T-helper 1 cell treated with Interleukin-12 subunit alpha and Interleukin-12 subunit beta and Interleukin-4 antibody, amounts not matched to agents 30 ng/mL and 1 ng/mL, for 36 hours (primary cell): ENCODE data around the gene EIF4E1B. TPM values are rescaled to one million over a fixed set of nuclear protein-coding genes. Genes with fewer than 3 reads are reported as not detected.

Experiments used
- intact Hi-C: fragments of 100-400 bp; cut with micrococcal nuclease; formaldehyde crosslinking; loops from one replicate; pipeline ENCODE4 v1.15.1; 2024
- total RNA-seq: library from RNA; stranded (reverse); gene quantifications from 2 replicates; pipeline ENCODE4 v1.2.3, GENCODE V29; 2022

The EIF4E1B gene
- total RNA-seq, 1 donor from 2014 or later: not detected

DNA sequence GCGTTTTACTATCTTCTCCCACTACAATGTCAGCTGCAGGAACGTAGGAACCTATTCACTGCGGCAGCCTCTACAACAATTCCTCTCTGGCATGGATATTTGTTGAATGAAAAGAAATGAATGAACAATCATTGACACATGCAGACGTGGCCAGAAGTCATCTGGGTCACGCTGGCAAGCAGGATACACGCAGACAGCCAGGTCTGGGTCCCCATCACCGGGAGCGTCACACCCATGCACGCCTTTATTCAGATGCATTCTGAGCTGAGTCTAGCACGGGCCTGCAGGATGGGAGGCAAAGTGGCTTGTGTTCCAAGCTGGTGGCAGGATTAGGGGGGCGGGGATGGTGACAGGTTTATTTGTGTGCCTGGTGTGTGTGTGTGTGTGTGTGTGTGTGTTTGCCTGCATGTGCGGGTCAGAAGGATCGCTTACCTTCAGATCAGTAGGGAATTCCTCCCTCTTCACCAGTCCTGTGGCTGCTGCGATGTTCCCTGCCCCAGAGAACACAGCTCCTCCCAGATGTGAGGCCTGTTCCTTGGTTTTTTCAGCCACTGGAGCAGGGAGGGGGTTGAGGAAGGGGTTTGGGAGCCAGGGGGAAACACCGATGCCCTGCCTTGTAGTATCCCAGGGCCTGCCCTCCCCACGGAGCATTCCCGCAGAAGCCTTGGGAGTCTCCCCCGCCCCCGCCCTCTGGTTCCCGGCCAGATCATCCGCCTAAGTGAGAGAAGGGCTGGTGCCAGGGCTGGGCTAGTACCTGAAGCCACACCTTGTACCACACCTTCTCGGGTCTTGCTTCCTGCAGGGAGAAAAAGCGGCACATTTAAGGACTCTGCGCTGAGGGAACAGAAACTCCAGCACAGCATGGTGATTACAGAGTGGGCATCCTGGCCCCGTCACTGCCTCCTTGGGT lies 4.3 kb upstream of the EIF4E1B start:
- intact Hi-C loops: no loop called here

- intact Hi-C loops: no loop called here
These were observed 3.6 kb upstream of the EIF4E1B start for GRCh38 chr5:176626876-176627236.

GRCh38 chr5:176627582-176627981 lies 2.9 kb upstream of the EIF4E1B start:
- intact Hi-C loops: no loop called here

DNA sequence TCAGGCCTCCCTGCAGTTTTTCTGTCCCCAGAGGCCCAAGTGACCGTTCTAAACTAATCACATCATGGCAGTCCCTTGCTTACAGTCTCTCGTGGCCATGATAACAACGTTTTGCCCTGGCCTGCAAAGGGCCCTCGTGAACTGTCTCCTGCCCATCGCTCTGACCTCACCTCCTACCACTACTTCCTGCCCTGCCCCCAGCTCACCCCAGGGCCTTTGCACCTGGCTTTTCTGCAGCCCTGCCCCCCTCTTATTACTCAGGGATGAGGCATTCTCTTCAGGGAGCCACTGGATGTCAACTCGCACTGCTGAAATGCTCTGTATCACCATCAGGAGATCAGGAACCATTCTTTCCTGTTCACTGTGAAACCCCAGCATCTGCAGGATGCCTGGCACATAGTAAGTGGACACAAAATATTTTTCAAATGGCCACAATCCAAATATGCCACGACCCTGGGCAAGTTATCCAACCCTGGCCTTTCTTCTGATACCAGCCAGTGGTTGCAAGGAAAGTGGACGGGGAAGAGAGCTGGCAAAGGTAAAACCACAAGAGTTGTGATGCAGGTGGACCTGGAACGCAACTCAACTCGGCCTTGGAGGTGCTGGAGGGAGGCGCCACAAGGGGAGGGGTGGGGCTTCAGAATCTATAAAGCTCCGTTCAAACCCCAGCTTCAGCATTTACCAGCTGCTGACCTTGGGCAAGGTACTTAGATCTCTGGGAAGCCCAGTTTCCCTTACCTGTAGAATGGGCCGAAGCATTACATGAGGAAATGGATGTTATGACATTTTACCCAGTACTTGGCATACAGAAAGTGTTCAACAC lies 1.9 kb upstream of the EIF4E1B start:
- intact Hi-C loops: no loop called here

- intact Hi-C loops: no loop called here
These were observed 1.1 kb upstream of the EIF4E1B start for GRCh38 chr5:176629317-176629852.

DNA sequence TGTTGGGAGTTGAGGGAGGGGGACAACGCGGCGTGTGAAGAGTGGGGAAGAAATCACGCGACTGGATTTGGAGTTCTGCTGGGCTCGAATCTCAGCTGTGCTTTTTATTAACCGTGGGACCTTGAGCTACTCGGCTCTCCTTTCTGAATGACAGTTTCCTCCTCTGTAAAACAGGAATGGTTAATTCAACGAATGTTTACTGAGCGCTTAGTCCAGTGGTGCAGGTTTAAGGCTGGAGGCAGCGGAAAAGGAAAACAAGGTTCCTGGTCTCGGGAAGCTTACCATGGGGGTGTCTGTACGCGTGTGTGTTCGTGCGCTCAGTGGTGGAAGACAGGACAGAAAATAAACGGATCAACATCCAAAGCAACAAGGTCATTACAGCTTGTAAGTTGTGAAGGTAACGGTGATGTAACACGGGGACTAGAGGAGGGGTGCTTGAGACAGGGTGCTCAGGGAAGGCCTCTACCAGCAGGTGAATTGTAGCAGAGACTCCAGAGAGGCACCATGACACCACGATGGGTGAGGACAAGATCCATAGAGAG lies 277 bp downstream of the EIF4E1B start:
- intact Hi-C loops: loop anchor here (1.0 to 2.0 kb wide), 2 partner anchors 11 to 16 kb away; partner anchors contain the start of gene TSPAN17

GRCh38 chr5:176631383-176632200 lies 1.1 kb downstream of the EIF4E1B start:
- intact Hi-C loops: loop anchor here (2.0 kb wide), 1 partner anchor 15 kb away; the partner anchor contains the start of gene TSPAN17

- intact Hi-C loops: no loop called here
These were observed 2.3 kb downstream of the EIF4E1B start for GRCh38 chr5:176632745-176633144.

GRCh38 chr5:176633598-176633997 lies 3.1 kb downstream of the EIF4E1B start:
- intact Hi-C loops: no loop called here

- intact Hi-C loops: no loop called here
These were observed 6.0 kb downstream of the EIF4E1B start for GRCh38 chr5:176636426-176636825.

DNA sequence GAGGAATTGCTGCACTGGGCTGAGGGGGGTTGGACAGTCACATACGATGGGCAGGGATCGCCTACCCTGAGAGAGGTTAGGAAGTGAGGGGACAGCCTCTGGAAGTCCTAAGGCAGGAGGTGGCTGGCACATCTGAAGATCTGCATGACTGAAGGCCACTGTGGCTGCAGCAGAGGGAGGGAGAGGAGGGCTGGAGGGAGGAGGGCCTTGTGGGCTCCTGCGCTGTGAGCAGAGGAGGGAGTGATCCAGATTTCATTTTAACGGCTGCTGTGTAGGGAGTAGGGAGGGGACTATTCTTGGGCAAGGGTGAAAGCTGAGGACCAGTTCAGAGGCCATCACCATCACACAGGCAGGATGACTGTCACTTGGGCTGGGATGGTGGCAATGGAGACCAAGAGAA lies 7.1 kb downstream of the EIF4E1B start:
- intact Hi-C loops: no loop called here

DNA sequence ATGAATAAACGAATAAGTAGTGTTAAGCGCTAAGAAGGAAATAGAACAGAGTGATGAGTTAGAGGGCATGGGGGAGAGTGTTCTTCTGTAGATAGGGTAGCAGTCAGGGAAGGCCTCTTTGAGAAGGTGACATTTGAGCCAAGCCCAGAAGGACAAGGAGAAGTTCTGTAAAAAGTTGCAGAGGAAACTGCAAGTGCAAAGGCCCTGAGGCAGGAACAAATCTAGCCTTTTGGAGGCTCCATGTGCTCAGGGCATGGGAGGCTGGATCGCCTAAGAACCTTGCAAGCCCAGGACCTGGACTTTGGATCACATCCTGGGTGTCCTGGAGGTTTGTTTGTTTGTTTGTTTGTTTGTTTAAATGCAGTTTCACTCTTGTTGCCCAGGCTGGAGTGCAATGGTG lies 8.0 kb downstream of the EIF4E1B start:
- intact Hi-C loops: no loop called here

DNA sequence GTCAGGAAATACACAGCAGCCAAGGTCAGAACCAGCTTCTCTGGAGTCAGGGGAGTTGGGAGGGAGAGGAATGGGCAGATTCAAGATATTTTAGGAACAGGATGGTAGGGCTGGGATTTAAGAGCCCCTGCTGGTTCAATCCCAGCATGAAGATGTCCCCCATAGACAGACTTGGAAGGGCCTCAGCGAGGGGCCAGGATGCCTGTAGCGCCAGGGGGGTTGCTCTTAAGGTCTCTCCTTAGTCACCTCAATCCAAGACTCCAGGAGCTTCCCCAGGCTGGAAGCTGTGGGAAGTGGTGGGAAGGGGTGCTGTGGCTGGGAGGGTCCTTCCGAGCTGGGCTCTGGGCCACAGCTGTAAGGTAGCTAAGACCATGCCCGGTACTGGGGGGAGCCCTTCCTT lies 8.7 kb downstream of the EIF4E1B start:
- intact Hi-C loops: no loop called here

GRCh38 chr5:176639981-176640380 lies 9.5 kb downstream of the EIF4E1B start:
- intact Hi-C loops: loop anchor here (10.0 kb wide), 2 partner anchors 855 to 955 kb away; partner anchors contain the start of genes PDLIM7 and TMED9

DNA sequence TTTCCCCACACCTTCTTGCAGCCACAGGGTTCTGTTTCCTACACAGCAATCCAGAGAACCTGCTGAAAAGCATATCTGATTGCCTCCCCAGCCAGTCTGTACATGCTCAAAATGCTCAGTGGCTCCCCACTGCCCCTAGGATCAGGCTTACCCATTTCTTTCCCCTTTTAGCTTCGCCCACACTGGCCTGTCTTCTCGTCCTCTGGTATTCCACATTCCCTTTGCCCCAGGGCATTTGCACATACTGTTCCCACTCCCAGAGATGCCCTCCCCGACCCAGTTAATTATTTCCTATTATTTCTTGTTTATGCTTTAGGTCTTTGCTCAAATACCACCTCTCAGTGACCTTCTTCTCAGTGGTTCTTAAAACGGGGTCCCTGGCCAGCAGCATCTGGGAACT lies 10.1 kb downstream of the EIF4E1B start:
- intact Hi-C loops: loop anchor here (10.0 kb wide), 2 partner anchors 854 to 954 kb away; partner anchors contain the start of genes PDLIM7 and TMED9

DNA sequence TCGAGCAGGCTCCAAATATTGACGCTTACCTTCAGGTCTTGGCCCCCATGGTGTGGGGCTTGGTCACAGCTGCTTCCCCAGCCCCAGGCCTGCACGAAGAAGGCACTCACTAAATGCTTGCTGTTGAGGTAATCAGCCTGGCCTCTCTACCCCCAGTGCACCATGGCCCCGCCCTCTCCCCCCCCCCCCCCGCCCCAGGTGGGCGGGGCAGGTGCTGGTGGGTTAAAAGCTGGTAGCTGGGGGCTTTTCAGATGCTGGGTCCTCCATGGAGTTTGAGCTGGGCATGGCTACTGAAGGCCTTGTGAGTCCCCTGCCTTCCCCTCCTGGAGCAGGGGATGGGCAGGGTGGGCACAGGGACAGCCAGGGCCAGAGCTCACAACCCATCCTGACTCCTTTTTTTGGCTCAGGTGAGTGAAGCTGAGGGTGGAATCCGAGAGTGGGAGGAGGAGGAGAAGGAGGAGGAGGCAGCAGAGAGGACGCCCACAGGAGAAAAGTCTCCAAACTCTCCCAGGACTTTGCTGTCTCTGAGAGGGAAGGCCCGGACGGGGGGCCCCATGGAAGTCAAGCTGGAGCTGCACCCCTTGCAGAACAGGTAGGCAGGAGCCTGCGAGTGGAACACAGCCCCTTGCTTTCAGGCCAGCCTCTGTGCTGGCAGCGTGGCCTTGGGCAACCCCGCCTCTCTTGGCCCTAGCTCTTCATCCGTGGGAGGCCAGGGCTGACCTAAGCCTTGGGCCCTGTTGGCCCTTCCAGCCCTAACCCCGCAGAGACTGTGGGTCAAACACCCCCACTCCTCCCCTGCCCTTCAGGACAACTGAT lies 12.4 kb downstream of the EIF4E1B start:
- intact Hi-C loops: loop anchor here (10.0 kb wide), 2 partner anchors 852 to 952 kb away; partner anchors contain the start of genes PDLIM7 and TMED9

DNA sequence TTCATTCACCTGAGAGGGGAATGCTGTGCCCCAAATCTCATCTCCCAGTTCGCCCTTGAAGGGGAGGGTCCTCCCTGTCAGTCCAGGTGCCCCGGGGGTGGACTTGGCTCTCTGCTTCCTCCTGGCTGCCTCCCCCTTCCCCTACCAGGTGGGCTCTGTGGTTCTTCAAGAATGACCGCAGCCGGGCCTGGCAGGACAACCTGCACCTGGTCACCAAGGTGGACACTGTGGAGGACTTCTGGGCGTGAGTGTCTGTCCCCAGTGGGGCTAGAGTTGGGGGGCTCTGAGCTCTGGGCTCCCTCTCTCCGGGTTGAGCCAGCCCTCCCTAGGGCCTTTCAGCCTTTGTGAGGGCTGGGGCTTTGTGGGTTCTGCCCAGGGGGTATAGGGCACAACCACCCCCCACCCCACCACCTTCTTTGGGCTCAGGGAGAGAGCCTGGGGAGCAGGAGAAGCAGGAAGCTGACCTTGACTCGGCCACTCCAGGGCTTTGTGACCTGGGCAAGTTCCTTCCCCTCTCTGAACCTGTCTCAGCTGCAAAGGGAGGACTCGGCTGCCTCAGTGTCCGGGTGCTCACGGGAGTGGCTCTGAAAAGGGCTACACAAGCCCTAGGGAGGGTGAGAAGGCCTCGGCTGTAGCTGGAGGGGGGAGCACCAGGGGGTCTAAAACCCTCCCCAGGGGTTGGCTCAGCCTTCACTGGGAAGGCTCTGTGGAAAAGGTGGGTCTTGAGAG lies 13.2 kb downstream of the EIF4E1B start:
- intact Hi-C loops: loop anchor here (10.0 kb wide), 2 partner anchors 851 to 951 kb away; partner anchors contain the start of genes PDLIM7 and TMED9

GRCh38 chr5:176644294-176644693 lies 13.8 kb downstream of the EIF4E1B start:
- intact Hi-C loops: loop anchor here (10.0 kb wide), 2 partner anchors 851 to 951 kb away; partner anchors contain the start of genes PDLIM7 and TMED9
